CD14-positive monocyte (primary cell): ENCODE results near the gene FFAR3. TPM values are rescaled to one million over a fixed set of nuclear protein-coding genes. Genes with fewer than 3 reads are reported as not detected.

Source experiments
- DNase-seq, 3 donors: peaks; one replicate each; pipeline ENCODE4 v3.0.0-alpha.2; 2011 to 2022
- H2AFZ ChIP-seq: 2 replicates; pipeline ENCODE4 v1.6.0; 2012; ENCODE audit warnings: mild to moderate bottlenecking, low read depth, low read length, inconsistent platforms; ENCODE audit not compliant: insufficient read depth, poor library complexity, severe bottlenecking
- H3K27ac ChIP-seq, 2 donors: 1 replicate in 1 of 2; 2 replicates in 1 of 2; pipeline ENCODE4 v1.5.1; 2012 to 2013; ENCODE audit warnings: low read length in 2 of 2, control low read depth in 1 of 2, inconsistent platforms in 1 of 2, low read depth in 1 of 2, mild to moderate bottlenecking in 1 of 2
- H3K27me3 ChIP-seq, 2 donors: one replicate each; pipeline versions ENCODE4 v1.6.0 to v1.6.1; 2011 to 2013; ENCODE audit warnings: low read length in 2 of 2; ENCODE audit not compliant: control insufficient read depth in 2 of 2, insufficient read depth in 2 of 2
- H3K36me3 ChIP-seq, 2 donors: replicated peaks in 1 of 2; 1 replicate in 1 of 2; 2 replicates in 1 of 2; pipeline versions ENCODE4 v1.5.1 to v1.6.1; 2012 to 2013; ENCODE audit warnings: low read length in 2 of 2, control low read depth in 1 of 2, inconsistent platforms in 1 of 2, mild to moderate bottlenecking in 1 of 2; ENCODE audit not compliant: insufficient read depth in 2 of 2, control insufficient read depth in 1 of 2
- H3K4me1 ChIP-seq, 2 donors: 1 replicate in 1 of 2; 2 replicates in 1 of 2; pipeline versions ENCODE4 v1.5.1 to v1.6.1; 2012 to 2013; ENCODE audit warnings: low read length in 2 of 2, control low read depth in 1 of 2, inconsistent platforms in 1 of 2, mild to moderate bottlenecking in 1 of 2, moderate library complexity in 1 of 2; ENCODE audit not compliant: insufficient read depth in 2 of 2, control insufficient read depth in 1 of 2
- H3K4me2 ChIP-seq: replicated peaks from 2 replicates; pipeline ENCODE3; 2012; ENCODE audit warnings: low read length, moderate library complexity, mild to moderate bottlenecking; ENCODE audit not compliant: poor library complexity, severe bottlenecking; ENCODE audit errors: extremely low read depth
- H3K4me3 ChIP-seq, 3 experiments: fragments of 200-600 bp in 1 of 3; sonication (generic) in 1 of 3; replicated peaks in 1 of 3; 1 replicate in 2 of 3; 2 replicates in 1 of 3; pipeline ENCODE4 v1.5.1; 2011 to 2013; ENCODE audit warnings: low read length in 3 of 3, mild to moderate bottlenecking in 3 of 3, control low read depth in 2 of 3, low read depth in 2 of 3, inconsistent platforms in 1 of 3, moderate library complexity in 1 of 3
- H3K79me2 ChIP-seq: 2 replicates; pipeline ENCODE4 v1.6.0; 2012; ENCODE audit warnings: mild to moderate bottlenecking, control low read depth, inconsistent platforms, low read length, moderate library complexity; ENCODE audit not compliant: insufficient read depth
- H3K9ac ChIP-seq: 2 replicates; pipeline ENCODE4 v1.6.0; 2017; ENCODE audit warnings: low read length, mild to moderate bottlenecking; ENCODE audit not compliant: insufficient read depth, poor library complexity, severe bottlenecking
- H3K9me3 ChIP-seq, 2 donors: replicated peaks in 1 of 2; 1 replicate in 1 of 2; 2 replicates in 1 of 2; pipeline versions ENCODE4 v1.5.1 to v1.6.1; 2012 to 2013; ENCODE audit warnings: low read length in 2 of 2, control low read depth in 1 of 2; ENCODE audit not compliant: control insufficient read depth in 1 of 2, insufficient read depth in 1 of 2
- H4K20me1 ChIP-seq: 2 replicates; pipeline ENCODE4 v1.6.0; 2012; ENCODE audit warnings: mild to moderate bottlenecking, low read length, control low read depth, moderate library complexity; ENCODE audit not compliant: insufficient read depth
- H3K27ac Mint-ChIP-seq, 7 donors: one replicate each; pipeline ENCODE4 v1.8.0; 2020; ENCODE audit warnings: mild to moderate bottlenecking in 7 of 7, mixed read lengths in 7 of 7, moderate library complexity in 6 of 7, inconsistent platforms in 2 of 7
- H3K27me3 Mint-ChIP-seq, 3 donors: one replicate each; pipeline ENCODE4 v1.8.0; 2021 to 2022; ENCODE audit warnings: low read depth in 3 of 3, mild to moderate bottlenecking in 3 of 3, mixed read lengths in 3 of 3, moderate library complexity in 3 of 3, inconsistent platforms in 1 of 3
- H3K36me3 Mint-ChIP-seq, 2 donors: one replicate each; pipeline ENCODE4 v1.8.0; 2020; ENCODE audit warnings: mixed read lengths in 2 of 2, inconsistent platforms in 1 of 2, mild to moderate bottlenecking in 1 of 2
- H3K4me1 Mint-ChIP-seq: one replicate; pipeline ENCODE4 v1.8.0; 2020; ENCODE audit warnings: mild to moderate bottlenecking, mixed read lengths
- H3K4me3 Mint-ChIP-seq, 2 donors: one replicate each; pipeline ENCODE4 v1.8.0; 2020; ENCODE audit warnings: mild to moderate bottlenecking in 2 of 2, mixed read lengths in 2 of 2, moderate library complexity in 1 of 2
- H3K9me3 Mint-ChIP-seq, 7 donors: one replicate each; pipeline ENCODE4 v1.8.0; 2020 to 2022; ENCODE audit warnings: mixed read lengths in 7 of 7, mild to moderate bottlenecking in 6 of 7, moderate library complexity in 6 of 7, inconsistent platforms in 2 of 7
- WGBS: methylation state at CpG from one replicate; pipeline ENCODE4 v1.1.5; 2013; ENCODE audit warnings: missing lambda C conversion rate; ENCODE audit not compliant: insufficient coverage; 5-methylcytosine and 5-hydroxymethylcytosine counted together
- intact Hi-C, 2 donors: fragments of 100-400 bp; cut with micrococcal nuclease; formaldehyde crosslinking; loops; one replicate each; pipeline versions ENCODE4 v1.15.0 to v1.15.1; 2023
- polyA plus RNA-seq, 3 donors: library from polyadenylated mRNA; depleted of rRNA in 1 of 3; unstranded in 2 of 3; stranded (reverse) in 1 of 3; fragments of 300-500 nt in 2 of 3; fragments of >200 nt in 1 of 3; fragmentation: Illumina TruSeq in 2 of 3; gene quantifications; 1 replicate in 2 of 3; 2 replicates in 1 of 3; pipeline ENCODE4 v1.2.3, GENCODE V29; 2012 to 2021
- TF ChIP-seq, protein P1 (sequence below): fragments of 200-600 bp; IDR thresholded peaks from one replicate; pipeline ENCODE4 v1.8.0; 2022; ENCODE audit warnings: antibody characterized with exemption, mild to moderate bottlenecking

FFAR3 gene
- polyA plus RNA-seq, 3 donors = 1.2 to 17.9 (median 1.2) TPM

DNA sequence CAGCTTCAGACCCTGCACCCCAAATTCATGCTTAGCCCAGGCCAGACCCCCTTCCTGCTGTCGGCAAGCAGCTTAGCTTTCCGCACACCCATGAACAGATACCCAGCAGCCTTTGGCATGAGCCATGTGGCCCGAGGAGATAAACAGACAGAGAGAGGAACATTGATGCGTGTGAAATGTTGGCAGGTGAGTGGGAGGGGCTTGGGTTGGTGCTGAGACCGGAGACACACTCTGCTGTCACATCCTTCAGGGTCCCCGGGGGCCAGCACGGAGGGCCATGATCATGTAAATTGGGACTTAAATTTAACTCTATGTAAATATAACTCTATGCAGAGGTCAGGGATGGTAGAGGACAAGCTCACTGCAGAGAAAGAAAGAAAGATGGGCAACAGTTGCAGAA, 27.8 kb upstream of the FFAR3 start:
- H3K4me3 Mint-ChIP-seq = peak overlapping the region in 1 of 2 donors; percentile 18
- Histone ChIP-seq H3K79me2 (no peaks in the 10 kb centered on the region), H3K4me2 (no peak overlapping the region), H3K36me3 (no peaks in the 10 kb centered on the region), H3K9me3 (no peaks in the 10 kb centered on the region), H3K4me1 (peaks cover 17 to 28% of the 10 kb centered on the region in 2 donors), H3K27me3 (no peaks in the 10 kb centered on the region), H4K20me1 (no peaks in the 10 kb centered on the region), H3K4me3 (no peak overlapping the region), H2AFZ (no peak overlapping the region), H3K27ac (no peak overlapping the region), H3K9ac (no peak overlapping the region)
- peaks cover 20% of the 10 kb centered on the region for H3K4me1 Mint-ChIP-seq
- peaks cover 6 to 9% (median 8%) of the 10 kb centered on the region in 3 donors for H3K27me3 Mint-ChIP-seq
- TF ChIP-seq, protein P1, sequence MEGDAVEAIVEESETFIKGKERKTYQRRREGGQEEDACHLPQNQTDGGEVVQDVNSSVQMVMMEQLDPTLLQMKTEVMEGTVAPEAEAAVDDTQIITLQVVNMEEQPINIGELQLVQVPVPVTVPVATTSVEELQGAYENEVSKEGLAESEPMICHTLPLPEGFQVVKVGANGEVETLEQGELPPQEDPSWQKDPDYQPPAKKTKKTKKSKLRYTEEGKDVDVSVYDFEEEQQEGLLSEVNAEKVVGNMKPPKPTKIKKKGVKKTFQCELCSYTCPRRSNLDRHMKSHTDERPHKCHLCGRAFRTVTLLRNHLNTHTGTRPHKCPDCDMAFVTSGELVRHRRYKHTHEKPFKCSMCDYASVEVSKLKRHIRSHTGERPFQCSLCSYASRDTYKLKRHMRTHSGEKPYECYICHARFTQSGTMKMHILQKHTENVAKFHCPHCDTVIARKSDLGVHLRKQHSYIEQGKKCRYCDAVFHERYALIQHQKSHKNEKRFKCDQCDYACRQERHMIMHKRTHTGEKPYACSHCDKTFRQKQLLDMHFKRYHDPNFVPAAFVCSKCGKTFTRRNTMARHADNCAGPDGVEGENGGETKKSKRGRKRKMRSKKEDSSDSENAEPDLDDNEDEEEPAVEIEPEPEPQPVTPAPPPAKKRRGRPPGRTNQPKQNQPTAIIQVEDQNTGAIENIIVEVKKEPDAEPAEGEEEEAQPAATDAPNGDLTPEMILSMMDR = no peak
- intact Hi-C loops = no loop called here
- no peaks in the 10 kb centered on the region for H3K9me3 Mint-ChIP-seq
- H3K36me3 Mint-ChIP-seq = peaks cover 0 to 5% of the 10 kb centered on the region in 2 donors
- no peak for DNase-seq
- 80% methylated on average over 1 of the region's 7 CpGs for WGBS
- peak overlapping the region in 2 of 7 donors; percentile 32 to 56 for H3K27ac Mint-ChIP-seq

DNA sequence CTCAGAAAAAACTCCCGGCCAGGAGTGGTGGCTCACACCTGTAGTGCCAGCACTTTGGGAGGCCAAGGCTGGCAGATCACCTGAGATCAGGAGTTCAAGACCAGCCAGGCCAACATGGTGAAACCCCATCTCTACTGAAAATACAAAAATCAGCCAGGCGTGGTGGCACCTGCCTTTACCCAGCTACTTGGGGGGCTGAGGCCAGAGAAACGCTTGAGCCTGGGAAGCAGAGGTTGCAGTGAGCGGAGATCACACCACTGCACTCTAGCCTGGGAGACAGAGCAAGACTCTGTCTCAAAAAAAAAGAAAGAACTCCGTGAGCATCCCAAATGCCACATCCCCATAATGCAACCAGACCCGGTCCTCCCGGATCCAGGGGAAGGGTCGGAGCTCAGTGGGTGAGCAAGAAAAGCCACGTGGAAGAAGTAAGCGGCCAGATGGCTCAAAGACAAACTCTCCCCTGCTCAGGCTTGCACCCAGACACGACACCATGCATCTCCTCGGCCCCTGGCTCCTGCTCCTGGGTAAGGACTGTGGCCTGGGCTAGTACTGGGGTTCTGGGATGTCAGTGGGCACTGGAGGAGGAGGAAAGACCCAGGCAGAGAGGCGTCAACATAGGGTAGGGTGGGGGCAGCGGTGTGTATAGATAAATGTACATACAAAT, 26.6 kb upstream of the FFAR3 start:
- intact Hi-C loops = no loop called here
- DNase-seq = no peak
- no peak overlapping the region for H3K27ac Mint-ChIP-seq
- Histone ChIP-seq H3K27ac (no peak overlapping the region), H3K4me1 (peaks cover 17 to 28% of the 10 kb centered on the region in 2 donors), H3K4me3 (no peak overlapping the region), H3K9ac (no peak overlapping the region), H3K9me3 (no peaks in the 10 kb centered on the region), H2AFZ (no peak overlapping the region), H3K4me2 (no peak overlapping the region), H4K20me1 (no peaks in the 10 kb centered on the region), H3K36me3 (no peaks in the 10 kb centered on the region), H3K27me3 (no peaks in the 10 kb centered on the region), H3K79me2 (no peaks in the 10 kb centered on the region)
- peaks cover 21% of the 10 kb centered on the region for H3K4me1 Mint-ChIP-seq
- no peaks in the 10 kb centered on the region for H3K9me3 Mint-ChIP-seq
- H3K4me3 Mint-ChIP-seq = no peak overlapping the region
- TF ChIP-seq, protein P1 = no peak
- over 99% methylated on average over 12 of the region's 14 CpGs for WGBS
- H3K27me3 Mint-ChIP-seq = peaks cover 6 to 11% (median 10%) of the 10 kb centered on the region in 3 donors
- H3K36me3 Mint-ChIP-seq = peaks cover 0 to 2% of the 10 kb centered on the region in 2 donors
